Erythroblast (primary cell): ENCODE data around the gene AQP1.

Experiments
- GATA1 ChIP-seq: IDR thresholded peaks from 2 replicates; pipeline ENCODE4 v1.6.1; 2011; ENCODE audit warnings: low read depth, mild to moderate bottlenecking, control low read depth, low read length, moderate library complexity
- POLR2A ChIP-seq: IDR thresholded peaks from 2 replicates; pipeline ENCODE4 v1.6.1; 2011; ENCODE audit warnings: mild to moderate bottlenecking, low read length

DNA sequence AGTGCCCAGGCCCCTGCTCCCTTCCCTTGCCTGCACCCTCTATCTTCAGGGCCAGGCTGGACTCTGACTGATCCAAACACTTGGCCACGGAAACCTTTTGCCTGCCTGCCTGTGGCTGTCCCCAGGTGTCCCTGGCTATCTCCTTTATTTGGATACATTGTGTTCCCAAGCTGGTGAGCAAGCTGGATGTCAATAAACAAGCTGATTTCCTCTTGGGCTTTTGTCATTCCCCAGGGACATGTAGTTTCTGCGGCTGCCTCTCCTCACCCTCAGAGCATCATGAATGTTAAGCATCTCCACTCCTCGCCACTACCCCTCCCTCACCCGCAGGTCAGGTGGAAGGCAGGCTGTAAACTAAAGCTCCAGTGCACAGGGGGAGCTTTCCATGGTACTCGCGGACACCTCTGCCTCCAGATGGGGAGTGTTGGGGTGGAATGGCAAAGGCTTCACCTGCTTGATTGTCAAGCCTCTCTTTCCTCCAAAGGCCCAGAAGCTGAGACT is 59.0 kb downstream of the AQP1 start:
- TF ChIP-seq POLR2A (no peak), GATA1 (no peak)
